HEK293T (cell line): Measurements from ENCODE around the gene SYNM.

ENCODE experiments used
- ARNT ChIP-seq: fragments of 450-650 bp; IDR thresholded peaks from 2 replicates; pipeline ENCODE4 v1.6.1; 2017; ENCODE audit warnings: mild to moderate bottlenecking
- BHLHE40 ChIP-seq: fragments of 450-650 bp; IDR thresholded peaks from 2 replicates; pipeline ENCODE4 v1.6.1; 2016; ENCODE audit warnings: mild to moderate bottlenecking, moderate library complexity, borderline replicate concordance
- ELF4 ChIP-seq: fragments of 450-650 bp; IDR thresholded peaks from 2 replicates; pipeline ENCODE4 v1.6.1; 2017; ENCODE audit warnings: antibody characterized with exemption
- FOXA1 ChIP-seq: fragments of 450-650 bp; IDR thresholded peaks from 2 replicates; pipeline ENCODE4 v1.6.1; 2016; ENCODE audit warnings: mild to moderate bottlenecking
- FOXK2 ChIP-seq: fragments of 450-650 bp; IDR thresholded peaks from 2 replicates; pipeline ENCODE4 v1.6.1; 2016; ENCODE audit warnings: mild to moderate bottlenecking
- FOXM1 ChIP-seq: fragments of 450-650 bp; IDR thresholded peaks from 2 replicates; pipeline ENCODE4 v1.6.1; 2017; ENCODE audit warnings: mild to moderate bottlenecking, borderline replicate concordance
- HDGF ChIP-seq: fragments of 450-650 bp; IDR thresholded peaks from 2 replicates; pipeline ENCODE4 v1.6.1; 2017; ENCODE audit warnings: antibody characterized with exemption, borderline replicate concordance
- L3MBTL2 ChIP-seq: fragments of 450-650 bp; conservative IDR thresholded peaks from 2 replicates; pipeline ENCODE4 v1.6.1; 2016; ENCODE audit warnings: mild to moderate bottlenecking
- LEF1 ChIP-seq: fragments of 450-650 bp; IDR thresholded peaks from 2 replicates; pipeline ENCODE4 v1.6.1; 2017; ENCODE audit warnings: mild to moderate bottlenecking, borderline replicate concordance
- SP1 ChIP-seq: fragments of 450-650 bp; IDR thresholded peaks from 2 replicates; pipeline ENCODE4 v1.6.1; 2017
- SUZ12 ChIP-seq: fragments of 450-650 bp; IDR thresholded peaks from 2 replicates; pipeline ENCODE4 v1.6.1; 2016; ENCODE audit warnings: mild to moderate bottlenecking
- TARDBP ChIP-seq: fragments of 450-650 bp; IDR thresholded peaks from 2 replicates; pipeline ENCODE4 v1.6.1; 2016
- ZNF384 ChIP-seq: fragments of 450-650 bp; IDR thresholded peaks from 2 replicates; pipeline ENCODE4 v1.6.1; 2016
- TF ChIP-seq, protein P1 (sequence below): fragments of 450-650 bp; IDR thresholded peaks from 2 replicates; pipeline ENCODE4 v1.6.1; 2016

DNA sequence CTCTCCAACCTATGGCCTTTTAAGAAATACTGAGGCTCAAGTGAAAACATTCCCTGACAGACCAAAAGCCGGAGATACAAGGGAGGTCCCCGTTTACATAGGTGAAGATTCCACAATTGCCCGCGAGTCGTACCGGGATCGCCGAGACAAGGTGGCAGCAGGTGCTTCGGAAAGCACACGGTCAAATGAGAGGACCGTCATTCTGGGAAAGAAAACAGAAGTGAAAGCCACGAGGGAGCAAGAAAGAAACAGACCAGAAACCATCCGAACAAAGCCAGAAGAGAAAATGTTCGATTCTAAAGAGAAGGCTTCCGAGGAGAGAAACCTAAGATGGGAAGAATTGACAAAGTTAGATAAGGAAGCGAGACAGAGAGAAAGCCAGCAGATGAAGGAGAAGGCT, 24.8 kb downstream of the SYNM start:
- TF ChIP-seq FOXA1, result no peak
- no peak for TF ChIP-seq SUZ12
- TF ChIP-seq SP1, result no peak
- TF ChIP-seq BHLHE40, result no peak
- no peak for TF ChIP-seq L3MBTL2
- TF ChIP-seq ELF4, result no peak
- TF ChIP-seq, protein P1, sequence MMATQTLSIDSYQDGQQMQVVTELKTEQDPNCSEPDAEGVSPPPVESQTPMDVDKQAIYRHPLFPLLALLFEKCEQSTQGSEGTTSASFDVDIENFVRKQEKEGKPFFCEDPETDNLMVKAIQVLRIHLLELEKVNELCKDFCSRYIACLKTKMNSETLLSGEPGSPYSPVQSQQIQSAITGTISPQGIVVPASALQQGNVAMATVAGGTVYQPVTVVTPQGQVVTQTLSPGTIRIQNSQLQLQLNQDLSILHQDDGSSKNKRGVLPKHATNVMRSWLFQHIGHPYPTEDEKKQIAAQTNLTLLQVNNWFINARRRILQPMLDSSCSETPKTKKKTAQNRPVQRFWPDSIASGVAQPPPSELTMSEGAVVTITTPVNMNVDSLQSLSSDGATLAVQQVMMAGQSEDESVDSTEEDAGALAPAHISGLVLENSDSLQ, result no peak
- no peak for TF ChIP-seq FOXM1
- TF ChIP-seq FOXK2, result no peak
- no peak for TF ChIP-seq ARNT
- no peak for TF ChIP-seq ZNF384
- no peak for TF ChIP-seq HDGF
- no peak for TF ChIP-seq TARDBP
- no peak for TF ChIP-seq LEF1
